Esophagus squamous epithelium (tissue), 4 donors: ENCODE data around the gene GPR82.

Experiments
- CTCF ChIP-seq, 6 experiments: fragments of 450-650 bp in 4 of 6; fragments of 200-600 bp in 2 of 6; sonication (generic) in 2 of 6; IDR thresholded peaks; one replicate each; pipeline ENCODE4 v1.5.1; 2016 to 2019; ENCODE audit warnings: antibody characterized with exemption in 6 of 6, mild to moderate bottlenecking in 4 of 6, moderate library complexity in 4 of 6
- POLR2A ChIP-seq, 4 donors: fragments of 450-650 bp; IDR thresholded peaks; one replicate each; pipeline ENCODE4 v1.6.1; 2017; ENCODE audit warnings: antibody characterized with exemption in 4 of 4, mild to moderate bottlenecking in 4 of 4, moderate library complexity in 3 of 4

- no peak for TF ChIP-seq CTCF (IDR thresholded peaks at IDR 0.05)
- no peak for TF ChIP-seq POLR2A (IDR thresholded peaks at IDR 0.05)
These were observed 12.8 kb upstream of the GPR82 start for GRCh38 chrX:41711021-41711667.
